Measurements from ENCODE around the gene CACNA2D3. TPM values are rescaled to one million over a fixed set of nuclear protein-coding genes. Genes with fewer than 3 reads are reported as not detected.

Gene CACNA2D3
- total RNA-seq, 1 donor from 2014 or later: not detected

DNA sequence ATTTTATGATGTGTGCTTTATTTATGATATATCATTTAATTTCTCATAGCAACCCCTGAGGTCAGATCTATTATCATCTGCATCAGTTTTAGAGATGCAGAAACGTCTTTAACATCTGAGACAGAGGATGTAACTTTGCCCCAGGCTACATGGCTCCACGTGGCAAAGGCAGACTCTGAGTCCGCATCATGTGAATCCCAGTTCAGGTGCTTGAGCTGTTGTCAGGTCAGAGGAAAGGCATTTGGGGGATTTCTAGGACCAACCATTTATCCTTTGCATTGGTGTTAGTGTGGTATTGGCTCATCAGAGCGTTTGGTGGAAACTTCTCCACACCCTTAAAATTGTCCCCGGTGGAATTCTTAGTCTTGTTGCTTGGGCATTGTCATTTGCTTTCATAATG is 10.8 kb downstream of the CACNA2D3 start:
- Histone ChIP-seq H3K4me2 (no peak overlapping the region), H3K36me3 (no peaks in the 10 kb centered on the region), H3F3A (ENCODE audit: low read depth) (no peaks in the 10 kb centered on the region), H3K4me1 (no peaks in the 10 kb centered on the region), H3K9me3 (ENCODE audit: low read depth) (no peaks in the 10 kb centered on the region), H3K27ac (no peak overlapping the region), H3K79me2 (ENCODE audit: low read depth) (no peaks in the 10 kb centered on the region), H3K27me3 (no peaks in the 10 kb centered on the region), H3K4me3 (no peak overlapping the region), H2AFZ (replicated peaks) (no peak overlapping the region), H3K9ac (no peak overlapping the region), H4K20me1 (ENCODE audit: low read depth) (no peaks in the 10 kb centered on the region)
- H3K4me3 Mint-ChIP-seq: no peak overlapping the region
- no peaks in the 10 kb centered on the region for H3K4me1 Mint-ChIP-seq
- DNase-seq (ENCODE audit: low spot score): no peak
- H3K27ac Mint-ChIP-seq: no peak overlapping the region
- H3K27me3 Mint-ChIP-seq (ENCODE audit: insufficient read depth, low read depth): peaks cover 11% of the 10 kb centered on the region
- no peaks in the 10 kb centered on the region for H3K9me3 Mint-ChIP-seq
- H3K36me3 Mint-ChIP-seq: no peaks in the 10 kb centered on the region
- no peak for TF ChIP-seq EZH2phosphoT487 (IDR thresholded peaks at IDR 0.05)
- TF ChIP-seq, protein P1, sequence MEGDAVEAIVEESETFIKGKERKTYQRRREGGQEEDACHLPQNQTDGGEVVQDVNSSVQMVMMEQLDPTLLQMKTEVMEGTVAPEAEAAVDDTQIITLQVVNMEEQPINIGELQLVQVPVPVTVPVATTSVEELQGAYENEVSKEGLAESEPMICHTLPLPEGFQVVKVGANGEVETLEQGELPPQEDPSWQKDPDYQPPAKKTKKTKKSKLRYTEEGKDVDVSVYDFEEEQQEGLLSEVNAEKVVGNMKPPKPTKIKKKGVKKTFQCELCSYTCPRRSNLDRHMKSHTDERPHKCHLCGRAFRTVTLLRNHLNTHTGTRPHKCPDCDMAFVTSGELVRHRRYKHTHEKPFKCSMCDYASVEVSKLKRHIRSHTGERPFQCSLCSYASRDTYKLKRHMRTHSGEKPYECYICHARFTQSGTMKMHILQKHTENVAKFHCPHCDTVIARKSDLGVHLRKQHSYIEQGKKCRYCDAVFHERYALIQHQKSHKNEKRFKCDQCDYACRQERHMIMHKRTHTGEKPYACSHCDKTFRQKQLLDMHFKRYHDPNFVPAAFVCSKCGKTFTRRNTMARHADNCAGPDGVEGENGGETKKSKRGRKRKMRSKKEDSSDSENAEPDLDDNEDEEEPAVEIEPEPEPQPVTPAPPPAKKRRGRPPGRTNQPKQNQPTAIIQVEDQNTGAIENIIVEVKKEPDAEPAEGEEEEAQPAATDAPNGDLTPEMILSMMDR (IDR thresholded peaks at IDR 0.05): no peak
- TF ChIP-seq EZH2 (IDR thresholded peaks at IDR 0.05): no peak

DNA sequence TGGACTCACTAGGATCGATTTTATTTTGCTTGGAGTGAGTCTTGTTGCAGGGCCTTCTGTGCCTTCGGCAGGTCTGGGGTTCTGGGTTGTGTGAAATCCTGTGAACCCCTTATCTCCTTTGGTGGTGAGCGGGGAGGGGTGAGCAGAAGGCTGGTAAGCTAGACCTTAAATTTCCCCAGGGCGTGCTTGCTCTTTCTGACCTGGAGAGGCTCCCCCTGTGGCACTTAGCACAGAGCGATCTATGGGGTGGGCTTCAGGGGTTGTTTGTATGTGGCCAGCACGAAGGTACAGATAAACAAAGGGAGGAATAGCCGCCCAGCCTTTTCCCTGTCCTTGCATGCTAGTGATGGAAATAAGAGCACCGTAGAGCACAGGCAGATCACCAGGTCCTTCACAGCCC is 11.8 kb downstream of the CACNA2D3 start:
- no peak overlapping the region for H3K4me3 Mint-ChIP-seq
- Histone ChIP-seq H3K9me3 (ENCODE audit: low read depth) (no peaks in the 10 kb centered on the region), H3F3A (ENCODE audit: low read depth) (no peaks in the 10 kb centered on the region), H3K36me3 (no peaks in the 10 kb centered on the region), H3K9ac (no peak overlapping the region), H4K20me1 (ENCODE audit: low read depth) (no peaks in the 10 kb centered on the region), H2AFZ (replicated peaks) (no peak overlapping the region), H3K27ac (no peak overlapping the region), H3K4me2 (no peak overlapping the region), H3K27me3 (no peaks in the 10 kb centered on the region), H3K4me3 (no peak overlapping the region), H3K79me2 (ENCODE audit: low read depth) (no peaks in the 10 kb centered on the region), H3K4me1 (no peaks in the 10 kb centered on the region)
- TF ChIP-seq EZH2 (IDR thresholded peaks at IDR 0.05) (no peak), EZH2phosphoT487 (IDR thresholded peaks at IDR 0.05) (no peak)
- TF ChIP-seq, protein P1 (IDR thresholded peaks at IDR 0.05): no peak
- no peak for DNase-seq (ENCODE audit: low spot score)
- no peaks in the 10 kb centered on the region for H3K4me1 Mint-ChIP-seq
- H3K27ac Mint-ChIP-seq: no peak overlapping the region
- H3K9me3 Mint-ChIP-seq: no peaks in the 10 kb centered on the region
- H3K27me3 Mint-ChIP-seq (ENCODE audit: insufficient read depth, low read depth): peaks cover 11% of the 10 kb centered on the region
- no peaks in the 10 kb centered on the region for H3K36me3 Mint-ChIP-seq

DNA sequence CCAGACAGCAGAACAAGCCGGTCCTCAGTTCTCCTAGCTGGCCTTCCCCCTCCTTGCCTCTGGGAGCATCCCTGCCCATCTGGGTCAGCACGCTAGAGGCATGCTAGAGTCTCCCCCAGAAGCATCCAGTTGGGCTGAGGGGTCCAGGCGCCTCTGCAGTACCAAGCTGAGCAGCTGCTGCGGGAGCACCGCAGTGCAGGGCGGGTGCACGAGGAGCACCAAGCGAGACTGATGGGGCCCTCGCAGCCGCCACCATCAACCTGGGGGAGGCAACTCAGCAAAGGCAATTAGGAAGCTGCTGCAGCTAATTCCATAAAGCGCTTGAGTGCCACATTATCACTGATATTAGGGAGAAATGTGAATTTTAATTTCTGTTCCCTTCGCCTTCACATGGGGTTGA is 12.4 kb downstream of the CACNA2D3 start:
- Mint-ChIP-seq H3K36me3 (no peaks in the 10 kb centered on the region), H3K27ac (no peak overlapping the region), H3K9me3 (no peaks in the 10 kb centered on the region), H3K27me3 (ENCODE audit: insufficient read depth, low read depth) (peaks cover 11% of the 10 kb centered on the region), H3K4me3 (no peak overlapping the region), H3K4me1 (no peaks in the 10 kb centered on the region)
- Histone ChIP-seq H3K79me2 (ENCODE audit: low read depth) (no peaks in the 10 kb centered on the region), H3K36me3 (no peaks in the 10 kb centered on the region), H3K4me1 (no peaks in the 10 kb centered on the region), H2AFZ (replicated peaks) (no peak overlapping the region), H3F3A (ENCODE audit: low read depth) (no peaks in the 10 kb centered on the region), H3K4me2 (no peak overlapping the region), H3K4me3 (no peak overlapping the region), H3K9me3 (ENCODE audit: low read depth) (no peaks in the 10 kb centered on the region), H4K20me1 (ENCODE audit: low read depth) (no peaks in the 10 kb centered on the region), H3K27me3 (no peaks in the 10 kb centered on the region), H3K27ac (no peak overlapping the region), H3K9ac (no peak overlapping the region)
- TF ChIP-seq, protein P1 (IDR thresholded peaks at IDR 0.05): no peak
- TF ChIP-seq EZH2phosphoT487 (IDR thresholded peaks at IDR 0.05): no peak
- DNase-seq (ENCODE audit: low spot score): no peak

DNA sequence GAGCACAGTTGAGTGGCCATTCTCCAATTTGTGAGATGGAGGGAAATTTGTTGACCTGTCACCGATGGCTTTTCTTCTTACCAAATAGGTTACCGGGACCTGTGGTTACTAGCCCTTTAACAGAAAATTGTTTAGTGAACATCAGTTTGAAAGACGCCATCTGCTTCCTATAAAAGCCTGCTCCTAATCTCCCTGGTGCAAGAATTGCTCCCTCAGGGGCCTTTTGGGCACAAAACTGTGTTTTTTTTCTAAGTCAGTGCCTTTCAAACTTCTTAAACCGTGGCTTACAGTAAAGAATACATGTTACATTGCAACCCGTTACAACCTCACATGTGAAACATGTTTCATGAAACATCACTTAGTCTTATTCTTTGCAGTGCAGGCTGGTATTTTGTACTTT is 15.0 kb downstream of the CACNA2D3 start:
- H3K9me3 Mint-ChIP-seq: no peaks in the 10 kb centered on the region
- Histone ChIP-seq H2AFZ (replicated peaks) (no peak overlapping the region), H3K27me3 (no peaks in the 10 kb centered on the region), H3K4me2 (no peak overlapping the region), H4K20me1 (ENCODE audit: low read depth) (no peaks in the 10 kb centered on the region), H3K27ac (no peak overlapping the region), H3K9me3 (ENCODE audit: low read depth) (no peaks in the 10 kb centered on the region), H3K36me3 (no peaks in the 10 kb centered on the region), H3K4me1 (no peaks in the 10 kb centered on the region), H3F3A (ENCODE audit: low read depth) (no peaks in the 10 kb centered on the region), H3K79me2 (ENCODE audit: low read depth) (no peaks in the 10 kb centered on the region), H3K9ac (no peak overlapping the region), H3K4me3 (no peak overlapping the region)
- TF ChIP-seq EZH2 (IDR thresholded peaks at IDR 0.05) (no peak), EZH2phosphoT487 (IDR thresholded peaks at IDR 0.05) (no peak)
- TF ChIP-seq, protein P1 (IDR thresholded peaks at IDR 0.05): no peak
- no peak for DNase-seq (ENCODE audit: low spot score)
- H3K27me3 Mint-ChIP-seq (ENCODE audit: insufficient read depth, low read depth): peaks cover 13% of the 10 kb centered on the region
- H3K27ac Mint-ChIP-seq: no peak overlapping the region
- H3K4me3 Mint-ChIP-seq: no peak overlapping the region
- no peaks in the 10 kb centered on the region for H3K36me3 Mint-ChIP-seq
- no peaks in the 10 kb centered on the region for H3K4me1 Mint-ChIP-seq
